Naive thymus-derived CD8-positive, alpha-beta T cell (primary cell): ENCODE results near the gene INTS6. TPM values are rescaled to one million over a fixed set of nuclear protein-coding genes. Genes with fewer than 3 reads are reported as not detected.

ENCODE experiments used
- ATAC-seq, 2 donors: fragments of 150-1000 bp; cut with Tn5 transposase in 1 of 2; sonication (Bioruptor Pico), chemical (Tn5 transposase) in 1 of 2; 1 replicate in 1 of 2; 2 replicates in 1 of 2; pipeline ENCODE4 v1.10.0; 2021; ENCODE audit warnings: mild to moderate bottlenecking in 2 of 2, moderate library complexity in 2 of 2
- POLR2A ChIA-PET: fragments of 350-600 bp; sonication (Branson Sonifier 250); formaldehyde crosslinking; loops from one replicate; lab custom pipeline; 2021; ENCODE audit warnings: antibody characterized with exemption; lab: Charles Lee
- DNase-seq, 10 donors: peaks; one replicate each; pipeline versions ENCODE4 v3.0.0 to v3.0.0-alpha.2; 2020 to 2022
- H3K27ac Mint-ChIP-seq, 10 donors: one replicate each; pipeline ENCODE4 v1.8.0; 2020 to 2022; ENCODE audit warnings: mild to moderate bottlenecking in 10 of 10, mixed read lengths in 10 of 10, moderate library complexity in 4 of 10, inconsistent platforms in 1 of 10
- H3K27me3 Mint-ChIP-seq, 5 donors: one replicate each; pipeline ENCODE4 v1.8.0; 2021 to 2022; ENCODE audit warnings: mixed read lengths in 5 of 5
- H3K36me3 Mint-ChIP-seq, 3 donors: one replicate each; pipeline ENCODE4 v1.8.0; 2020 to 2022; ENCODE audit warnings: mixed read lengths in 3 of 3, mild to moderate bottlenecking in 2 of 3, inconsistent platforms in 1 of 3
- H3K4me1 Mint-ChIP-seq, 4 donors: one replicate each; pipeline ENCODE4 v1.8.0; 2021 to 2022; ENCODE audit warnings: mixed read lengths in 4 of 4
- H3K4me3 Mint-ChIP-seq, 10 donors: one replicate each; pipeline ENCODE4 v1.8.0; 2020 to 2022; ENCODE audit warnings: mild to moderate bottlenecking in 10 of 10, mixed read lengths in 10 of 10, moderate library complexity in 6 of 10, inconsistent platforms in 1 of 10
- H3K9me3 Mint-ChIP-seq, 9 donors: one replicate each; pipeline ENCODE4 v1.8.0; 2020 to 2022; ENCODE audit warnings: mixed read lengths in 9 of 9, mild to moderate bottlenecking in 3 of 9, inconsistent platforms in 1 of 9, moderate library complexity in 1 of 9
- microRNA-seq: library from miRNA; unstranded; fragments of <30 nt; microRNA quantifications from one replicate; pipeline ENCODE4 v1.2.0, GENCODE V29; 2022; ENCODE audit warnings: borderline microRNAs expressed
- polyA plus RNA-seq, 3 donors: library from polyadenylated mRNA; unstranded; fragments of 300-500 nt; fragmentation: Illumina TruSeq; gene quantifications; one replicate each; pipeline ENCODE4 v1.2.3, GENCODE V29; 2021
- total RNA-seq, 8 experiments: library from RNA in 2 of 8; stranded (reverse) in 2 of 8; gene quantifications; one replicate each; pipeline ENCODE4 v1.2.3 and lab custom pipeline; 2021 to 2026

The INTS6 gene
- total and polyA plus RNA-seq, 5 experiments from 2014 or later, result 20.9 to 66.5 (median 25.1) TPM

GRCh38 chr13:51325837-51326236 is 127.0 kb downstream of the INTS6 start:
- Mint-ChIP-seq H3K27me3 (no peaks in the 10 kb centered on the region), H3K4me3 (no peak overlapping the region), H3K36me3 (peaks cover 0 to 2% (median 1%) of the 10 kb centered on the region in 3 donors), H3K4me1 (peaks cover under 1 to 4% (median 3%) of the 10 kb centered on the region in 4 donors), H3K9me3 (no peaks in the 10 kb centered on the region), H3K27ac (no peak overlapping the region)
- DNase-seq (no peak), ATAC-seq (no peak)
- POLR2A ChIA-PET, result no interaction called here

GRCh38 chr13:51324714-51325420 is 128.0 kb downstream of the INTS6 start:
- DNase-seq, result no peak
- Mint-ChIP-seq H3K4me1 (no peaks in the 10 kb centered on the region), H3K36me3 (peaks cover 0 to 2% (median 0%) of the 10 kb centered on the region in 3 donors), H3K9me3 (no peaks in the 10 kb centered on the region), H3K27ac (no peak overlapping the region), H3K4me3 (no peak overlapping the region), H3K27me3 (no peaks in the 10 kb centered on the region)
- no peak for ATAC-seq
- POLR2A ChIA-PET, result no interaction called here

GRCh38 chr13:51323824-51324511 is 128.9 kb downstream of the INTS6 start:
- H3K36me3 Mint-ChIP-seq, result peaks cover 0 to under 1% (median 0%) of the 10 kb centered on the region in 3 donors
- DNase-seq (no peak), ATAC-seq (no peak)
- POLR2A ChIA-PET, result no interaction called here
- no peaks in the 10 kb centered on the region for H3K9me3 Mint-ChIP-seq
- H3K27ac Mint-ChIP-seq, result peak overlapping the region in 1 of 10 donors; percentile 71
- no peak overlapping the region for H3K4me3 Mint-ChIP-seq
- no peaks in the 10 kb centered on the region for H3K27me3 Mint-ChIP-seq
- no peaks in the 10 kb centered on the region for H3K4me1 Mint-ChIP-seq

GRCh38 chr13:51322826-51323225 is 130.0 kb downstream of the INTS6 start:
- DNase-seq (no peak), ATAC-seq (no peak)
- Mint-ChIP-seq H3K9me3 (no peaks in the 10 kb centered on the region), H3K4me3 (no peak overlapping the region), H3K27ac (no peak overlapping the region), H3K4me1 (no peaks in the 10 kb centered on the region), H3K36me3 (no peaks in the 10 kb centered on the region), H3K27me3 (no peaks in the 10 kb centered on the region)
- POLR2A ChIA-PET, result no interaction called here

GRCh38 chr13:51321836-51322235 is 131.0 kb downstream of the INTS6 start:
- no peaks in the 10 kb centered on the region for H3K9me3 Mint-ChIP-seq
- H3K4me1 Mint-ChIP-seq, result no peaks in the 10 kb centered on the region
- no peak overlapping the region for H3K4me3 Mint-ChIP-seq
- no peak overlapping the region for H3K27ac Mint-ChIP-seq
- ATAC-seq, result no peak
- H3K36me3 Mint-ChIP-seq, result no peaks in the 10 kb centered on the region
- POLR2A ChIA-PET, result no interaction called here
- DNase-seq, result no peak
- no peaks in the 10 kb centered on the region for H3K27me3 Mint-ChIP-seq

GRCh38 chr13:51318876-51319275 is 134.0 kb downstream of the INTS6 start:
- no peak overlapping the region for H3K4me3 Mint-ChIP-seq
- DNase-seq, result no peak

GRCh38 chr13:51318015-51318414 is 134.8 kb downstream of the INTS6 start:
- Mint-ChIP-seq H3K4me3 (no peak overlapping the region), H3K27me3 (no peaks in the 10 kb centered on the region), H3K4me1 (no peaks in the 10 kb centered on the region), H3K27ac (no peak overlapping the region), H3K36me3 (no peaks in the 10 kb centered on the region), H3K9me3 (no peaks in the 10 kb centered on the region)
- ATAC-seq, result no peak
- POLR2A ChIA-PET, result interaction anchor here (0.7 kb wide), 1 partner anchor 779 kb away, joined by 3 read pairs; no protein-coding TSS in a partner anchor
- no peak for DNase-seq

More at GRCh38 chr13:51318876-51319275, 134.0 kb downstream of the INTS6 start:
- H3K4me1 Mint-ChIP-seq, result no peaks in the 10 kb centered on the region
- POLR2A ChIA-PET, result no interaction called here
- no peaks in the 10 kb centered on the region for H3K9me3 Mint-ChIP-seq
- H3K27me3 Mint-ChIP-seq, result no peaks in the 10 kb centered on the region
- no peaks in the 10 kb centered on the region for H3K36me3 Mint-ChIP-seq
- peak overlapping the region in 1 of 10 donors; percentile 40 for H3K27ac Mint-ChIP-seq
- ATAC-seq, result no peak

GRCh38 chr13:51317262-51317661 is 135.6 kb downstream of the INTS6 start:
- peaks cover 0 to under 1% (median under 1%) of the 10 kb centered on the region in 5 donors for H3K27me3 Mint-ChIP-seq
- H3K27ac Mint-ChIP-seq, result no peak overlapping the region
- H3K4me1 Mint-ChIP-seq, result no peaks in the 10 kb centered on the region
- H3K4me3 Mint-ChIP-seq, result no peak overlapping the region
- no peak for DNase-seq
- no peaks in the 10 kb centered on the region for H3K9me3 Mint-ChIP-seq
- POLR2A ChIA-PET, result no interaction called here
- no peaks in the 10 kb centered on the region for H3K36me3 Mint-ChIP-seq
- ATAC-seq, result no peak

GRCh38 chr13:51313619-51314018 is 139.2 kb downstream of the INTS6 start:
- POLR2A ChIA-PET, result no interaction called here
- DNase-seq (no peak), ATAC-seq (no peak)
- no peaks in the 10 kb centered on the region for H3K9me3 Mint-ChIP-seq
- no peak overlapping the region for H3K27ac Mint-ChIP-seq
- no peaks in the 10 kb centered on the region for H3K4me1 Mint-ChIP-seq
- H3K27me3 Mint-ChIP-seq, result peaks cover 0 to 4% (median 2%) of the 10 kb centered on the region in 5 donors
- H3K4me3 Mint-ChIP-seq, result no peak overlapping the region
- H3K36me3 Mint-ChIP-seq, result no peaks in the 10 kb centered on the region

- H3K4me1 Mint-ChIP-seq, result peaks cover 0 to 3% (median 0%) of the 10 kb centered on the region in 4 donors
- no peak overlapping the region for H3K4me3 Mint-ChIP-seq
- no peaks in the 10 kb centered on the region for H3K9me3 Mint-ChIP-seq
- no peaks in the 10 kb centered on the region for H3K36me3 Mint-ChIP-seq
- H3K27ac Mint-ChIP-seq, result no peak overlapping the region
- POLR2A ChIA-PET, result no interaction called here
- peaks cover 0 to 7% (median 2%) of the 10 kb centered on the region in 5 donors for H3K27me3 Mint-ChIP-seq
- DNase-seq (no peak), ATAC-seq (no peak)
Measured at GRCh38 chr13:51311957-51312520, 140.8 kb downstream of the INTS6 start.

Small RNA genes lying within 50 kb of the gene (microRNA-seq; reads per million reads assigned to microRNA genes)
- gene MIR5693, result not detected

Other genes starting within 250 kb of the INTS6 start
- not detected for gene FAM124A, start 230.6 kb downstream of the INTS6 start, total RNA-seq
- under 1 TPM in 1 of 3 donors, not detected in 2; 0.07 TPM for gene FAM124A, start 230.6 kb downstream of the INTS6 start, polyA plus RNA-seq
- not detected for gene SERPINE3, start 113.3 kb downstream of the INTS6 start, total RNA-seq
- not detected for gene SERPINE3, start 113.3 kb downstream of the INTS6 start, polyA plus RNA-seq
- gene WDFY2, start 131.4 kb upstream of the INTS6 start, total RNA-seq, result 10 to 100 TPM; 23.5 to 24.8 TPM
- 1 to 10 TPM; 3.8 to 4.4 (median 4.0) TPM for gene WDFY2, start 131.4 kb upstream of the INTS6 start, polyA plus RNA-seq